HG03521 (cell line): Measurements from ENCODE around the gene UBE2M.

Experiments used
- ATAC-seq: cut with Tn5 transposase; IDR thresholded peaks from one replicate; pipeline ENCODE4 v1.9.1; 2021; ENCODE audit warnings: mild to moderate bottlenecking, moderate library complexity; ENCODE audit not compliant: unreplicated experiment

The UBE2M gene

GRCh38 chr19:58571575-58571947 lies 13.2 kb upstream of the UBE2M start:
- ATAC-seq: no peak

GRCh38 chr19:58570770-58571574 lies 12.6 kb upstream of the UBE2M start:
- no peak for ATAC-seq

- ATAC-seq: no peak
Measured at GRCh38 chr19:58569943-58570670, 11.7 kb upstream of the UBE2M start.

GRCh38 chr19:58569191-58569942 lies 11.0 kb upstream of the UBE2M start:
- no peak for ATAC-seq

- ATAC-seq: no peak
Measured at GRCh38 chr19:58568453-58569130, 10.2 kb upstream of the UBE2M start.

- ATAC-seq: no peak
Measured at GRCh38 chr19:58566989-58567388, 8.6 kb upstream of the UBE2M start.

GRCh38 chr19:58563823-58564222 lies 5.4 kb upstream of the UBE2M start:
- ATAC-seq: no peak

GRCh38 chr19:58563034-58563573 lies 4.7 kb upstream of the UBE2M start:
- no peak for ATAC-seq

- no peak for ATAC-seq
Measured at GRCh38 chr19:58562122-58563033, 4.0 kb upstream of the UBE2M start.

GRCh38 chr19:58561373-58562121 lies 3.1 kb upstream of the UBE2M start:
- no peak for ATAC-seq

GRCh38 chr19:58560921-58561320 lies 2.5 kb upstream of the UBE2M start:
- ATAC-seq: no peak

GRCh38 chr19:58560007-58560887 lies 1.8 kb upstream of the UBE2M start:
- no peak for ATAC-seq

- no peak for ATAC-seq
Measured at GRCh38 chr19:58559275-58560006, 1.0 kb upstream of the UBE2M start.

GRCh38 chr19:58558623-58559274 lies 338 bp upstream of the UBE2M start:
- ATAC-seq: peak; percentile 50

GRCh38 chr19:58557221-58558065 lies 968 bp downstream of the UBE2M start:
- no peak for ATAC-seq

GRCh38 chr19:58556622-58557220 lies 1.7 kb downstream of the UBE2M start:
- no peak for ATAC-seq
